ENCODE data around the gene MMP24OS.

DNA sequence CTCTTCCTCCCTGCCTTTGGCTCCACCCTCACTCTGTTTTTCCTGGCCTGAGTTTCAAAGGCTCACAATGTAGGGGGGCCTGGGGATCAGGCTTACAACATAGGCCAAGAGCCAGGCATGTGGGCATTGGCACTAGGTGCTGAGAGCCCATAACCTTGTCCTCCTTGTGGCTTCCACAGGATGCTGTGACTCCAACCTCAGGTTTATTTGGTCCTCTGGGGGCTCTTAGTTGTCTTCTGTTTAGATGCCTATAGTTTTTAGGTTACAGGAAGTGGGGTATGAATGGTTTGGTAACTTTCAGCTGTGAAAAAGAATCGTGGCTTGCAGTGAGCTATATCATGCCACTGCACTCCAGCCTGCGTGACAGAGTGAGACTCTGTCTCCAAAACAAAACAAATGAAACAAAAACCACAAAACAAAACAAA lies 25.9 kb downstream of the MMP24OS start:
- TF ChIP-seq, protein P1, sequence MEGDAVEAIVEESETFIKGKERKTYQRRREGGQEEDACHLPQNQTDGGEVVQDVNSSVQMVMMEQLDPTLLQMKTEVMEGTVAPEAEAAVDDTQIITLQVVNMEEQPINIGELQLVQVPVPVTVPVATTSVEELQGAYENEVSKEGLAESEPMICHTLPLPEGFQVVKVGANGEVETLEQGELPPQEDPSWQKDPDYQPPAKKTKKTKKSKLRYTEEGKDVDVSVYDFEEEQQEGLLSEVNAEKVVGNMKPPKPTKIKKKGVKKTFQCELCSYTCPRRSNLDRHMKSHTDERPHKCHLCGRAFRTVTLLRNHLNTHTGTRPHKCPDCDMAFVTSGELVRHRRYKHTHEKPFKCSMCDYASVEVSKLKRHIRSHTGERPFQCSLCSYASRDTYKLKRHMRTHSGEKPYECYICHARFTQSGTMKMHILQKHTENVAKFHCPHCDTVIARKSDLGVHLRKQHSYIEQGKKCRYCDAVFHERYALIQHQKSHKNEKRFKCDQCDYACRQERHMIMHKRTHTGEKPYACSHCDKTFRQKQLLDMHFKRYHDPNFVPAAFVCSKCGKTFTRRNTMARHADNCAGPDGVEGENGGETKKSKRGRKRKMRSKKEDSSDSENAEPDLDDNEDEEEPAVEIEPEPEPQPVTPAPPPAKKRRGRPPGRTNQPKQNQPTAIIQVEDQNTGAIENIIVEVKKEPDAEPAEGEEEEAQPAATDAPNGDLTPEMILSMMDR (IDR thresholded peaks at IDR 0.05; ENCODE audit: poor library complexity), result no peak
- TF ChIP-seq EZH2 (IDR thresholded peaks at IDR 0.05; ENCODE audit: borderline replicate concordance), result no peak
